HEK293 (cell line): ENCODE measurements around the gene MAP3K14.

ENCODE experiments used
- KLF7 ChIP-seq: fragments of 450-650 bp; formaldehyde crosslinking; IDR thresholded peaks from 2 replicates; pipeline ENCODE4 v1.5.1; 2016; ENCODE audit warnings: missing biosample characterization, missing genetic modification characterization, borderline replicate concordance
- OVOL3 ChIP-seq: fragments of 450-650 bp; formaldehyde crosslinking; IDR thresholded peaks from 2 replicates; pipeline ENCODE4 v1.5.1; 2016; ENCODE audit warnings: missing biosample characterization, missing genetic modification characterization
- PBX3 ChIP-seq: sonication (generic); formaldehyde crosslinking; IDR thresholded peaks from 2 replicates; pipeline ENCODE4 v1.8.1; 2022; ENCODE audit warnings: mild to moderate bottlenecking, moderate library complexity, missing genetic modification reagents
- SCRT2 ChIP-seq: fragments of 450-650 bp; formaldehyde crosslinking; IDR thresholded peaks from 2 replicates; pipeline ENCODE4 v1.5.1; 2016; ENCODE audit warnings: missing biosample characterization, missing genetic modification characterization
- SP7 ChIP-seq: fragments of 450-650 bp; formaldehyde crosslinking; IDR thresholded peaks from 2 replicates; pipeline ENCODE4 v1.5.1; 2016; ENCODE audit warnings: missing biosample characterization, missing genetic modification characterization
- ZBTB20 ChIP-seq: fragments of 450-650 bp; formaldehyde crosslinking; IDR thresholded peaks from 2 replicates; pipeline ENCODE4 v1.5.1; 2016; ENCODE audit warnings: missing biosample characterization, missing genetic modification characterization
- ZBTB44 ChIP-seq: fragments of 450-650 bp; IDR thresholded peaks from 2 replicates; pipeline ENCODE4 v1.5.1; 2018; ENCODE audit warnings: missing biosample characterization, mild to moderate bottlenecking, missing genetic modification characterization
- ZIC2 ChIP-seq: fragments of 450-650 bp; formaldehyde crosslinking; IDR thresholded peaks from 2 replicates; pipeline ENCODE4 v1.5.1; 2016; ENCODE audit warnings: missing biosample characterization, missing genetic modification characterization
- ZNF148 ChIP-seq: fragments of 450-650 bp; formaldehyde crosslinking; IDR thresholded peaks from 2 replicates; pipeline ENCODE4 v1.5.0; 2017; ENCODE audit warnings: missing biosample characterization, missing genetic modification characterization, borderline replicate concordance
- ZNF211 ChIP-seq: fragments of 450-650 bp; formaldehyde crosslinking; IDR thresholded peaks from 2 replicates; pipeline ENCODE4 v1.5.1; 2016; ENCODE audit warnings: low read depth, missing biosample characterization, missing genetic modification characterization
- ZNF280D ChIP-seq: fragments of 450-650 bp; formaldehyde crosslinking; IDR thresholded peaks from 2 replicates; pipeline ENCODE4 v1.5.1; 2016; ENCODE audit warnings: missing biosample characterization, missing genetic modification characterization
- ZNF335 ChIP-seq: fragments of 450-650 bp; formaldehyde crosslinking; conservative IDR thresholded peaks from 2 replicates; pipeline ENCODE4 v1.5.1; 2016; ENCODE audit warnings: missing biosample characterization, missing genetic modification characterization
- ZNF366 ChIP-seq: fragments of 450-650 bp; formaldehyde crosslinking; conservative IDR thresholded peaks from 2 replicates; pipeline ENCODE4 v1.5.1; 2016; ENCODE audit warnings: missing biosample characterization, missing genetic modification characterization
- ZNF391 ChIP-seq: fragments of 450-650 bp; formaldehyde crosslinking; IDR thresholded peaks from 2 replicates; pipeline ENCODE4 v1.5.1; 2016; ENCODE audit warnings: low read depth, missing biosample characterization, missing genetic modification characterization, borderline replicate concordance
- ZNF501 ChIP-seq: fragments of 450-650 bp; formaldehyde crosslinking; IDR thresholded peaks from 2 replicates; pipeline ENCODE4 v1.5.1; 2016; ENCODE audit warnings: missing biosample characterization, missing genetic modification characterization
- ZNF571 ChIP-seq: fragments of 450-650 bp; formaldehyde crosslinking; IDR thresholded peaks from 2 replicates; pipeline ENCODE4 v1.5.0; 2017; ENCODE audit warnings: missing biosample characterization, missing genetic modification characterization
- ZNF600 ChIP-seq: fragments of 450-650 bp; formaldehyde crosslinking; IDR thresholded peaks from 2 replicates; pipeline ENCODE4 v1.5.1; 2016; ENCODE audit warnings: missing biosample characterization, missing genetic modification characterization
- ZNF610 ChIP-seq: fragments of 450-650 bp; formaldehyde crosslinking; IDR thresholded peaks from 2 replicates; pipeline ENCODE4 v1.5.1; 2016; ENCODE audit warnings: missing biosample characterization, missing genetic modification characterization, borderline replicate concordance
- ZNF624 ChIP-seq: fragments of 450-650 bp; formaldehyde crosslinking; IDR thresholded peaks from 2 replicates; pipeline ENCODE4 v1.5.1; 2017; ENCODE audit warnings: missing biosample characterization, missing genetic modification characterization
- ZNF629 ChIP-seq: fragments of 450-650 bp; formaldehyde crosslinking; IDR thresholded peaks from 2 replicates; pipeline ENCODE4 v1.5.1; 2017; ENCODE audit warnings: missing biosample characterization, missing genetic modification characterization
- ZNF654 ChIP-seq: fragments of 450-650 bp; formaldehyde crosslinking; IDR thresholded peaks from 2 replicates; pipeline ENCODE4 v1.5.1; 2016; ENCODE audit warnings: low read depth, missing biosample characterization, missing genetic modification characterization
- ZNF692 ChIP-seq: fragments of 450-650 bp; formaldehyde crosslinking; IDR thresholded peaks from 2 replicates; pipeline ENCODE4 v1.5.1; 2016; ENCODE audit warnings: missing biosample characterization, missing genetic modification characterization
- ZNF792 ChIP-seq: fragments of 450-650 bp; formaldehyde crosslinking; IDR thresholded peaks from 2 replicates; pipeline ENCODE4 v1.5.1; 2016; ENCODE audit warnings: missing biosample characterization, missing genetic modification characterization
- ZSCAN23 ChIP-seq: fragments of 450-650 bp; formaldehyde crosslinking; IDR thresholded peaks from 2 replicates; pipeline ENCODE4 v1.5.1; 2016; ENCODE audit warnings: missing biosample characterization, missing genetic modification characterization
- TF ChIP-seq, protein P1 (sequence below): fragments of 450-650 bp; formaldehyde crosslinking; IDR thresholded peaks from 2 replicates; pipeline ENCODE4 v1.5.1; 2017; ENCODE audit warnings: missing biosample characterization, mild to moderate bottlenecking, missing genetic modification characterization, moderate library complexity
- TF ChIP-seq, protein P2 (sequence below): fragments of 450-650 bp; formaldehyde crosslinking; IDR thresholded peaks from 2 replicates; pipeline ENCODE4 v1.5.1; 2016; ENCODE audit warnings: missing biosample characterization, missing genetic modification characterization

The MAP3K14 gene

GRCh38 chr17:45277216-45277849, 39.5 kb downstream of the MAP3K14 start (continued):
- no peak for TF ChIP-seq ZNF280D (tag by site-specific recombination)
- TF ChIP-seq, protein P1, sequence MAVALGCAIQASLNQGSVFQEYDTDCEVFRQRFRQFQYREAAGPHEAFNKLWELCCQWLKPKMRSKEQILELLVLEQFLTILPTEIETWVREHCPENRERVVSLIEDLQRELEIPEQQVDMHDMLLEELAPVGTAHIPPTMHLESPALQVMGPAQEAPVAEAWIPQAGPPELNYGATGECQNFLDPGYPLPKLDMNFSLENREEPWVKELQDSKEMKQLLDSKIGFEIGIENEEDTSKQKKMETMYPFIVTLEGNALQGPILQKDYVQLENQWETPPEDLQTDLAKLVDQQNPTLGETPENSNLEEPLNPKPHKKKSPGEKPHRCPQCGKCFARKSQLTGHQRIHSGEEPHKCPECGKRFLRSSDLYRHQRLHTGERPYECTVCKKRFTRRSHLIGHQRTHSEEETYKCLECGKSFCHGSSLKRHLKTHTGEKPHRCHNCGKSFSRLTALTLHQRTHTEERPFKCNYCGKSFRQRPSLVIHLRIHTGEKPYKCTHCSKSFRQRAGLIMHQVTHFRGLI (tag by site-specific recombination), result no peak
- no peak for TF ChIP-seq KLF7
- TF ChIP-seq, protein P2, sequence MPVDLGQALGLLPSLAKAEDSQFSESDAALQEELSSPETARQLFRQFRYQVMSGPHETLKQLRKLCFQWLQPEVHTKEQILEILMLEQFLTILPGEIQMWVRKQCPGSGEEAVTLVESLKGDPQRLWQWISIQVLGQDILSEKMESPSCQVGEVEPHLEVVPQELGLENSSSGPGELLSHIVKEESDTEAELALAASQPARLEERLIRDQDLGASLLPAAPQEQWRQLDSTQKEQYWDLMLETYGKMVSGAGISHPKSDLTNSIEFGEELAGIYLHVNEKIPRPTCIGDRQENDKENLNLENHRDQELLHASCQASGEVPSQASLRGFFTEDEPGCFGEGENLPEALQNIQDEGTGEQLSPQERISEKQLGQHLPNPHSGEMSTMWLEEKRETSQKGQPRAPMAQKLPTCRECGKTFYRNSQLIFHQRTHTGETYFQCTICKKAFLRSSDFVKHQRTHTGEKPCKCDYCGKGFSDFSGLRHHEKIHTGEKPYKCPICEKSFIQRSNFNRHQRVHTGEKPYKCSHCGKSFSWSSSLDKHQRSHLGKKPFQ (tag by site-specific recombination), result no peak
- TF ChIP-seq ZNF391 (tag by site-specific recombination), result no peak
- no peak for TF ChIP-seq ZNF211 (tag by site-specific recombination)
- TF ChIP-seq ZNF624 (tag by site-specific recombination), result no peak
- peak; percentile 9; the same call in 1 of the 2 replicates for TF ChIP-seq ZNF600
- no peak for TF ChIP-seq ZNF148
- TF ChIP-seq ZNF501 (tag by site-specific recombination), result peak; percentile 44
- 0 out of 2 replicates have a peak, but pooled peaks have one; percentile 21 for TF ChIP-seq ZNF692 (tag by site-specific recombination)
- TF ChIP-seq ZSCAN23, result no peak
- TF ChIP-seq ZBTB20 (tag by site-specific recombination), result no peak
- TF ChIP-seq ZNF629 (tag by site-specific recombination), result peak; percentile 59; the same call in 1 of the 2 replicates
- TF ChIP-seq ZBTB44 (tag by site-specific recombination), result 0 out of 2 replicates have a peak, but pooled peaks have one; percentile 45
- no peak for TF ChIP-seq ZNF571
- TF ChIP-seq SCRT2 (tag by site-specific recombination), result no peak
- no peak for TF ChIP-seq OVOL3 (tag by site-specific recombination)
- peak; percentile 73 for TF ChIP-seq ZNF654 (tag by site-specific recombination)
- no peak for TF ChIP-seq ZNF335 (tag by site-specific recombination)
- no peak for TF ChIP-seq PBX3 (CRISPR knock-in tag)
- TF ChIP-seq ZNF366 (tag by site-specific recombination), result no peak
- TF ChIP-seq ZNF610 (tag by site-specific recombination), result no peak
- TF ChIP-seq ZIC2 (tag by site-specific recombination), result peak; percentile 47; the same call in 1 of the 2 replicates
- TF ChIP-seq ZNF792 (tag by site-specific recombination), result no peak
- TF ChIP-seq SP7, result peak; percentile 54; the same call in 1 of the 2 replicates
